NCI-H524 (cell line): ENCODE measurements around the gene AKT1.

Experiments used
- DNase-seq, 2 experiments: peaks; one replicate each; lab custom pipeline; 2025; lab: John Stamatoyannopoulos, UW

Gene AKT1

DNA sequence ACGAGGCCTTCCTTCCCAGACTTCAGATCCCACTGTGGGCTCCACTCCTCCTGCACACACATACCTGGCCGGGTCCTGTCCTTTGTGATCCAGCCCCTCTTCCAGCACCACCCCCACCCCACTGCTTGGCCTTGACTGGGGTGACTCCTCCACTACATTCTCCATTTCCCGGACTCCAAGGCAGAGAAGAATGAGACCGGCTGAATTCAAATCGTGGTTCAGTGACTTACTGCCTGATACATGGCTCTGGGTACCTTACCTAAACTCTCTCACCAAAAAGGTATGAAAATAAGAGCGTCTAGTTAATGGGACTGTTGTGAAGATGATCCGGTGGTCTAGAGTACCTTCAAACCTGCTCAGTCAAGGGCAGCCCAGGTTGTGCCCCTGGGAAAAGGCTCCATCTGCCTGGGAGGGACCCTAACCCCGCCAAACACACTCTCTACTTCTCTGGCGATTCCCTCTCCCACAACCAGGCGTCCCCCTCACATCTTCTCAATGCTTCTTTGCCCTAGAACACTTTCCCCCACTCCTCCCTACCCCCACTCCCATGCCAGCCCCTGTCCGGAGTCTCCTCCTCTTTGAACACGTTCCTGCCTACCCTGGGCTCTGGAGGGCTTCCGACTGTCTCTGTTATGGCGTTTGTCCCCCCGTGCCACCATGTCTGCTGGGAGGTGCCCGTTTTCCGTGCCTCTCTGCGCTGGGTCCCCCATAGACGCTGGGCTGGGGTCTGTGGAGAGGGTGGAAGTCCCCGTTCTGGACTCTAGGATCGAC lies 3.9 kb upstream of the AKT1 start:
- peak; percentile 36 to 78 for DNase-seq

DNA sequence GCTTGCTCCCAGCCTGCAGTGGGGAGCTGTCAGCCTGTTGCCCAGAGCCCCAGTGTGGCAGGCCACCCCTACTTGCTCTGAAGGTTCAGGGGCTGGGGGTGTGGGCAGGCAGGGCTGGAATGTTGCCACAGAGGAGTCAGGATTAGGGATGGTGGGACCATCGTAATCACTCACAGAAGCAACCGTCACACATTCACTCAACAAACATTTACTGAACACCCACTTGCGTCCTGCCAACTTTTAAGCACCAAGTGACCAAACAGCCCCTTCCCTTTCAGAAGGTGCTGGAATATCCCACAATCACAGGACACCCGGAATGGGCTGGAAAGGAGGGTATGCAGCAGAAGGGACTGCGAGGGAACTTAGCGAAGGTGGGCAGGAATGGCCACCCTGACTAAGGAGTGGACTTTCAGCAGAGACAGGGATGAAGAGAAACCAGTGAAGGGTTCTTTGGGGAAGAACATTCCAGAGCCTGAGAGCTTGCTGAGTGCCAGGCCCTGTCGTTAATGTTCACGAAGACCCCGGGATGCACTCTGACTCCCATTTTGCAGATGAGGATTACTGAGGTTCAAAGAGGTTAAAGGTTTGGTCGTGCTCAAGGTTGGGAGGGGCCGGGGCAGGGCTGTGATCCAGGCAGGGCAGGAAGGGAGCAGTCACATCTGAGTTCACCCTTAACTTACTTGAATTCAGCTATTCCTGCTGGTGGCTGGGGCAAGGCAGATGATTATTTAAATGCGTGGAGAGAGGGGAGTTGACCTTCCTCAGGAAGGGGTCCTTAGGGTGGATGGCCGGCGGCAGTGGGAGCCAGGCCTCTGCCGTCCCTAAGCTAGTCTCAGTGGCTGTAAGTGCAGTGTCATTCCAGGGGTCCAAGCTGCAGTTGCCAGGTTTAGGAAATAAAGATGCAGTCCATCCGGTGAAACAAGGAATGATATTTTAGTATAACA lies 3.0 kb upstream of the AKT1 start:
- DNase-seq = no peak

DNA sequence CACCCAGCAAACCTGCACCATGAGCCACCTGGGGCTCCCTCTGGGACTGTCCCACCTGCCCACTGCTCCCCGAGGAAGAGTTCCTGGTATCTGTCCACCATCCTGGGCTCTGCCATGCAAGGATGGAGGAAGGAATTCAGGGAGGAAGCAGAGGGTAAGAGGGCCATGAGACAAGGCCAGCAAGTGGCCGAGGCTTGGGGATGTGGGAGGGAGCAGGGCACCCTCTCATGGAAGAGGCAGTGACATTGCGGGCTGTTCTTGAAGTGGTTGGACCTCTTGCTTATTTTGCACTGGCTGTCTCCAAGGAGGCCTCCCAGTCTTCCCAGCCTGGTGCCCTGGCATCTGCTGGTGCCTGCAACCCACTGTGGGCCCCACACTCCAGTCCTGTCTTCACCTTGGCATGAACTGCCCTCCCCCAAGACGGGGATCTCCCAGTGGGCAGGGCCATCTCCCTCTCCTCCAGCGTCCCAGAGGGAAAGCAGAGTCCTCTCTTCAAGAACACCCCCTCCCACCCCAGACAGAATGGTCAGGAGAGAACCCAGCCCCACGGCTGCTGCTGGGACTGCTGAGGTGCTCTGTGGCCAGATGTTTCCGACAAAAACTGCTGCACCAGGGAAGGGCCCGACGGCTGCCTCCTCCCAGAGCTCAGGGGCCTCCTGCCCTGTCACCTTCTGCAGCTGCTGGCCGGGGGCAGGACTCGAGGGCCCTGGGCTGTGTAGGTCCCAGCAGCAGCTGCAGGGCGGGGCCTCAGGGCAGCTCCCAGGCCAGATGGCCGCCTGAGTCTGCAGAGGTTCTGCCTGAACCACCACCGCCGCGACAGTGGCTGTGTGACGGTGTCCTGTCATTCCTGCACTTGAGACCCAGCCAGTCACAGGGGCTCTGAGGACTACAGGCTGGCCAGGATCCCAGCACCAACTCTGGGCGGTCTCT lies 1.8 kb upstream of the AKT1 start:
- DNase-seq = peak; percentile 69 to 79

DNA sequence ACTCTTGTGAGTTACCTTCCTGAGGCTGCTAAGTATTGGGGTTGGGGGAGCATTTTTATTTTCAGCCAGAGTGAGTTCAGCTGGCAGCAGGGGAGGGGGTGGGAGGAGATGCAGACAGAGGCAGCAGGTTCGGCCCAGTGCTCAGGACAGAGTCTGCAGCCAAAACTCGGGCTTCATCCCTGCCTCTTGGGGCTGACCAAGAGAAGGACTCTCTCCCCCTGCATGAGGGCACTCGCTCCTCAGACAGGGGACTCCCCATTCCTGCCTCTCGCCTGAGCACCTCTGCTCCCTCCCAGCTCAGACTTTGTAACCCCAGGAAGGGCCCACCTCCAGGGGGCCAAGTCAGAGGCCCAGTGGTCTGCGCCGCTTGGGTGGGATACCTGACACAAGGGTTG lies 1.1 kb upstream of the AKT1 start:
- no peak for DNase-seq

DNA sequence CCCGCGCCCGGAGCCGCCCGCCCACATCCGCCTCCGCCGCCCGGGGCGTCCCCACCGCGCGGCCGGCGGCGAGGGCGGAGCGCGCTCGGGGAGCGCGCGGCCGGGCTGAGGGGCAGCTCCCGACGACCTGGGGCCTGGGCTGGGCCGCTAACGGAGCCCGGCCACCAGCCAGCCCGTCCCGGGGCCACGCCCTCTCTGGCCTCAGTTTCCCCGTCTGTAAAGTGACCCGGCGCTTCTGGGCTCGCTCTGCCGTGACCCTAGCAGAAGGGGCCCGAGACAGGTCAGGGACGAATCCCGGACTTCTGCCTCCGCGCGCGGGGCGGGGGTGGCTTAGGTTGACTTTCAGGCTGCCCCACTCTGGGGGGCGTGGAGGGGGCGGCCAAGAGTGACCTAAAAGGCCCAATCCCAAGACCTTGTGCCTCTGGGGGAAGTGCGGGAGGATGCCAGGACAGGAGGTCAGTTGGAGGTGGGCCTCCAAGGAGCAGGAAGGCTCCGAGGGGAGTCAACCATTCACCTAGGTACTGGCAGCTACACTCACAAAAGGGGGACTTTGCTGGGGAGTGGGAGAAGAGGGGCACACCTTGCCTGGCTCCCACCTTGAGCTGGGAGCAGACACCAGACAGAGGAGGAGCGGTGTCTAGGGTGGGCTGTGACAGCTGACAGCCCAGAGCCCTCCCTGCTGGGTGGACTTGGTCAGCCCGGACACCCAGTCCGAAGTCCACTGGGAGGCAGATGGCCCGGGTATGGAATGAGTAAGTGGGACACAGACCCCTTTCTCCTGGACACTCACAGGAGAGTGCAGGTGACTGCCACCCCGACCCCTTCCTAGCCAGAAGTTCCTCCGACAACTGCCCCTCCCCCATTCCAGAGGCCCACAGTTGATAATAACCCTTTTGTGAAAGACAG lies 486 bp upstream of the AKT1 start:
- peak in 1 of 2 experiments; percentile 29 for DNase-seq

DNA sequence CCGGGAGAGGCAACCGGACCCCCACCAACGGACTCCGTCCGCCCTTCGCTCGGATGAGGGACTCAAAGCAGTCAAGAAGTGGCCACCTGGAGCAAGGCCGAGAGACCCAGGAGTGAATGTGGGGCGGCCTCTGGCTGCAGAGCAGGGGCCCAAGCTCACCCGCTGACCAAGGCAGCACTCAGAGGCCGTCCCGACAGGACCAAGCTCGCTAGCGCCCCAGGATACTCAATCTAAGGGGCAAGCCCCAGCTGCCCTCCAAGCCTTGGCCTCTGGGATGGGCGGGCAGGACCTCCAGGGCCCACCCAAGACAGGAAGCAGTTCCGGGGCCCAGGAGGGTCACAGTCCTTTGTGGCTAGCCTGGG lies 936 bp downstream of the AKT1 start:
- DNase-seq = no peak

DNA sequence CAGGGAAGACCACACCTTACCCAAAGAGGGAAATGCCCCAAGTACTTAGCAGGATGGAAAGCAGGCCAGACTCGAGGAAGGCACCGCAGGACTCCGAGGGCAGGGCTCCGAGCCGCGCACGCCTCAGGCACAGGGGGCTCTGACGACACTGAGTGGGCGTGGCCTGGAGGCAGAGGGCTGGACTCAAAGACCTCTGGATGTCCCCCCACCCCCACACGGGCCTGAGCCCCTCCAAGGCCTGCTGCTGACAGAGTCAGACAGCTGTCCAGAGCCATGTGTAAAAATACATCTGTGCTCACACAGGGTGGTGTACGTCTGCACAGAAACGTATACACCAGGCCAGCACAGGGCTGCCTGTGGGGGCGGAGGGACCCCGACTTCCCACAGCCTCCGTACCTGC lies 1.4 kb downstream of the AKT1 start:
- DNase-seq = peak in 1 of 2 experiments; percentile 45

DNA sequence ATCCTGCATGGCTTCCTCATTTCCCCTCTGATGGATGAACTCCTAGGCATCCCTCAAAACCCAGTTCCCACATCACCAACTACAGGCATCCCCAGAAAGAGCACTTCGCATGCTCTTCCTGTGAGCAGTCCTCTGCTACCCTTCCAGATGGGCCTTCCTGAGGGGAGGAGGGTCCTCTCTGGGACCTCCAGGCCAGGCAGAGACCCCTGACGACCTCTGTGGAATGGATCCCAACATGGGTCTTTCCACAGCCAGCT lies 1.9 kb downstream of the AKT1 start:
- no peak for DNase-seq

DNA sequence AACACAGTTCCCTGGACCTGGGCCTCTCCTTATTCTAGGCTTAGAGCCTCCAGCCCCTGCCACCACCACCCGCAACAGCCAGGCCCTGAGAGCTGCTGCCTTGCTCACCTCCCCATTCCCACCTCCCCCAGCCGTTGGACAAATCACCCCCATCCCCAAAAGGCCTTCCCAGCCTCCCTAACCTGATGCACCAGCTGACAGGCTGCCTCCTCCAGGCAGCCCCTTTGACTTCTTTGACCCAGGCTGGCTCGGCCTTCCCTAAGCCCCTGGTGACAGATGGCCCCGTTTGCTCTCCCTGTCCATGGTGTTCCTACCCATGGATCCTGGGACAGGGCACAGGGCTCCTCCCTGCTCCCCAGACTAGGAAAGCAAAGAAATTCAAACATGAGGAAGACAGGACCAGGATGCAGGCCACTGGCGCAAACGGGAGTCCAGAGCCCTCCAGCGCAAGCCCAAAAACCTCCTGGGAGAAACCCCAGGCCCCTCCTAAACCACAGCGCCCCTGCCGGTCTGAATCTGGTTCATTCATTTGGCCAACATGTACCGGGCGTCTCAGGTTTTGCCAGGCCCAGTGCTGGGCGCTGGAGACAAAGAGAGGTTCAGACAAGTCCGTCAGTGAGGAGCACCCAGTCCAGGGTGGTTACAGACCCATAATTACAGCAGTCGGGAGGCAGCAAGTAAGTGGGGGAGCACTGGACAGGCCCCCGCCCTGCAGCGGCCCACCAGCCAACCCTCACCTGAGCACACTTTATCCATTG lies 2.4 kb downstream of the AKT1 start:
- DNase-seq = no peak

DNA sequence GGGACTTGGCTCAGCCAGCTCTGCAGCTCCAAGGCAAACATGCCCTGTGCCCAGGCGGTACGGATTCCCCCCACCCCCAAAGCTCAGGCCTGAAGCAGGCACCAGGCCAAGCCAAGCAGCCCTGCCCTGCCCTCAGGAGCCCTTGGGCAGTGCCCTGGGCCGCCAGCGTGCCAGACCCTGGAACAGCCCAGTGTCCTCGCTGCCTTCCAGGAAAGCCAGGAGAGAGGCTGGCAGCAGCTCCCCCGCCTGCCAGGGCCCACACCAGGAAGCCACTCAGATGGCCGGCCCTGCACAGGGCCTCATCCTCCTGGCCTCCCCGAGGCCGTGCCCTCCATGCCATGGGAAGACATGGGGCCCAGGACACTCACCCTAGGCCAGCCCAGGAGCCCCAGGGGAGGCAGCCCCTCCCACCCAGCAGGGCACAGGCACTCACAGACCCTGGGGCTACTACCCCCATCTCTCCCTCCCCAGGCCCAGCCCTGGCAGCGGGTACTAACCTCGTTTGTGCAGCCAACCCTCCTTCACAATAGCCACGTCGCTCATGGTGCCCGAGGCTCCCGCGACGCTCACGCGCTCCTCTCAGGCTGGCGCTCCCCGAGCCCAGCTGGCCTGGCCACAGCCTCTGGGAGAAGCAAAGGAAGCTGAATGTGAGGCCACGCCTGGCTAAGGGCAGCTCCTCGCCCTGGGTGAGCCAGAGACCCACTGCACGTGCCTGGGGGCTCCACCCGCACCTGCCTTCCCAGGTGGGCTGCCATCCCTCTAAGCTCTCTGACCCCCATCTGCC lies 3.3 kb downstream of the AKT1 start:
- no peak for DNase-seq

DNA sequence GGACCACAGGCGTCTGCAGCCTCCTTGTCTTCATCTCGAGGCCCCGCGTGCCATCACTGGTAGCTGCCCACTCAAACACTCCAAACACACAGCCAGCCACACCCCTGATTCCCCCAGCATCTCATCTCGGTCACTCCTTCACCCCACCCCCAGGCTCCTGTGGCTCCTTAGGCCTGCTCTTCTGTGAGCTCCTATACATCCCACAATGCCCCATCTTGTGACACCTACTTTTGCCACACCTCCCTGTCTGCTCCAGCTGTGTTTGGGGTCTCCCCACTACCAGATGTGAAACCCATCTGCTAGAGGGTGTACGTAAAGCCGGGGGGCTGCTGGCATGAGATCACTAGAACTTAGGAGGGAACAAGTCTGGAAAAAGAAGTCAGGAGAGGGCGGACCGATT lies 4.1 kb downstream of the AKT1 start:
- no peak for DNase-seq

DNA sequence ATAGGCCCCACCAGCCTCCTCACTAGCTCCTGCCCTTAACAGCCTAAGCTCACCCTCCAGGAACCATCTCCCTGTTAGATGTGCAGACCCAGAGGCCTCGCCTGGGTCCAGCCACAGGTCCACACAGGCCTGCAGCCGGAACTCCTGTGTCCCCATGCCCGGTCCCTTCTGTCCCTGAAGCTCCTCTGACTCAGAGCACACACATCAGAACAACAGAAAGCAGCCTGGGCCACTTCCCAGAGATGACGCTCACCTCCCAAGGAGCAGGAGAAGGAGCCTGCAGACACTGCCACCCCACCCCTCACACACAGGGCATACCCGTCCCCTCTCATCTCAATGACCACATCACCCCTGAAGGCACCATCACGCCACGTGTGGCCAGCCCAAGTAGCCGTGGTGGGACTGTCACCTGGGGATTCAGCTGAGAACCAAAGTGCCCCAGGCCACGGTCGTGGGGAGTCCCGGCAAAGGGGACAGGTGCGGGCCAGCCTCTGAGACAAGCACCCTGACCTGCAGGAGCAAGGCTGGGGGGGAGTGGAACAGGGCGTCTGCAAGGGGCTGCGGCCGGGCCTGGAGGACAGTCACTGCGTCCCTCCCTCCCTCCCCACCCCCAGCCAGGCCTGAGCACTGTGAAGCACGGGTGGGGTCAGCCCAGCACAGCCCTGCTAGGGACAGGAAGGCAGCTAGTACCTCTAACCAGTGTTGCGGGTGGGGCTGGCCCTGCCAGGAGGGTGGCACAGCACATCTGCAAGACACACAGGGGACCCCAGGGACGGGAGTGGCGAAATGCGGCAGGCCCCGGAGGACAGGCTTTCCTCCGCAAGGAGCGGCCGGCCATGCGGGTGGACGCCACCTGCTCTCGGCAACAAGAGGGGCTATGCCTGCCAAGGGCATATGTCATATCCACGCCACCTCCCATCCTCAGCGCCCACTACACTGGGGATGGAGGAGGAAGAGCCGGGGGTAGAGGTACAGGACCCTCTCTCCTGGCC lies 5.5 kb downstream of the AKT1 start:
- DNase-seq = no peak

DNA sequence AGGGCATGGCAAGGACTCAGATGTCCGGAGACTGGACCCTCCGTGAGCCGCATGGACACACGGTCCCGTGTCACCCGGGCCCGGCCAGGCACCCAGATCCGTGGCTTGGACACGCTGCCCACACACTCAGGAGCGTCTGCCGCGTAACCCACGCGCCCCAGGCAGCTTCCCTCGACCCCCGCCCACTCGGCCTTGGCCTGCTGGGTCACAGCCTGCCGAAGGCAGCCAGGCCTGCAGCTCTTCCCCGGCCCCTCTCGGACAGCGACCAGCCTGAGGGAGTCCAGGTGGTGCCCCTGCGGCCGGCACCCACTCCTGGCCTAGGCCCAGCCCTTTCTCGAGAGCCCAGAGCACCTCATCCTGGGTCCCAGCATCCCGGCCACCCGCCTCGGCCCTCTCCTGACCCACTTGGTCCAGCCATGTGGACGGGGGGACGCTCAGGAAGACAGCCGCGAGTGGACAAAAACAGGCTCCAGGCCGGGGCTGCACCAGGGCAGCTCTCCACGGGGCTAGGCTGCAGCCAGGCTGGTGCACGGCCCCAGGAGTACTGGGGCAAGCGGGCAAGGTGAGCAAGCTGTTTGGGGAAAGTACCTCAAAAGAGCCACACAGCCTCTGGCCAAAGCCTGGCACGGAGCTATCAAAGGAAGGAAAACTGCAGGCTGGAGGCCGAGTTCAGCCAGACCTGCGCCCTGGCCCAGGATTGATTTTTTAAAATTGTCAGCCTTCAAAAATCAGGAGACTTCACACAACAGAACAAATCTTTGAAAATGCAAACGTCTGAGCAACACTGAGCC lies 6.5 kb downstream of the AKT1 start:
- no peak for DNase-seq

DNA sequence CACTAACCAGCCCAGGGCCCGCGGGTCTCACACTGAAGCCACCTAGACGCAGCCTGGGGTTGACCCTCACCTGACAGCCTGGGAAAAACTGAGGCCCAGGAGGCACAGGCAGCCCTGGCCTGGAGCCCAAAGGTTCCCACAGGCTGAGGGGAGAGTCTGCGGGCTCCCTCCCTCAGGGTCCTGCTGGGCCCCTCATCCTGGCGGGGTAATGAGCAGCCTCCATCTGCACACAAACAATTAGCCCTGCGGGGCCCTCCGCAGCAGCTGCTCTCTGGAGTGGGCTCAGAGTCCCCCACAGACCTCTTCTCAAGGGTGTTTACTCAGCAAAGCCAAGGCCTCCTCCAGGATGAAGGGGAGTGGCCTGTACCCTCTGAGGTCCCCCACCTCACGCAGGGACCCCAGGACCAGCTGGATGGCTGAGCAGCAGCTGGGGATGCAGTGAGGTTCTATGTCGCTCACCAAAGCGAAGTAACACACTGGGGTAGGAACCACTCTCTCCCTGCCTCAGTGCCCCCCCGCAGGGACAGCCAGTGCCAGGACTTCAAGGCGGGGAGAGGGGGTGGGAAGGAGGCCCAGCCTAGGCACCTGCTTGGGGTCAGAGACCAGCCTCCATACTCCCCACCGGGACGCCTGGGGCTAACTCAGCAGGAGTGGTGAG lies 7.3 kb downstream of the AKT1 start:
- peak; percentile 94 to 99 for DNase-seq

DNA sequence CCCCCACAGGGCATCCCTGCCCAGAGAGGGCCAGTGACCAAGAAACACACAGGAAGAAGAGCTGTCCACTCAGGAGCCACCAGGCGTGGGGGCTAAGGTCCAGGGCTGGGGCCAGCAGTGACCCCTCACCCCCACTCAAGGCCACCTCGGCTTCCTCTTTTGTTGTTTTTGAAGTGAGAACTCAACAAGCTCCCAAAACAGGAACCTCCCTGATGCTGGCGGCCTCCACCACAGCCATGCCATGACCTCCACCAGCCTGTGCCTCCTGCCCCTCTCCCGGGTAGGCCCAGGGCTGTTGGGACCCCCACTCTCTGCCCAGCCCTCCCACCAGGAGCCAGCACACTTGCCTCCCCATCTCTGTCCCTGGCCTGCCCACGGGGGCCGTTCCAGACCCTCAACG lies 7.8 kb downstream of the AKT1 start:
- DNase-seq = no peak

DNA sequence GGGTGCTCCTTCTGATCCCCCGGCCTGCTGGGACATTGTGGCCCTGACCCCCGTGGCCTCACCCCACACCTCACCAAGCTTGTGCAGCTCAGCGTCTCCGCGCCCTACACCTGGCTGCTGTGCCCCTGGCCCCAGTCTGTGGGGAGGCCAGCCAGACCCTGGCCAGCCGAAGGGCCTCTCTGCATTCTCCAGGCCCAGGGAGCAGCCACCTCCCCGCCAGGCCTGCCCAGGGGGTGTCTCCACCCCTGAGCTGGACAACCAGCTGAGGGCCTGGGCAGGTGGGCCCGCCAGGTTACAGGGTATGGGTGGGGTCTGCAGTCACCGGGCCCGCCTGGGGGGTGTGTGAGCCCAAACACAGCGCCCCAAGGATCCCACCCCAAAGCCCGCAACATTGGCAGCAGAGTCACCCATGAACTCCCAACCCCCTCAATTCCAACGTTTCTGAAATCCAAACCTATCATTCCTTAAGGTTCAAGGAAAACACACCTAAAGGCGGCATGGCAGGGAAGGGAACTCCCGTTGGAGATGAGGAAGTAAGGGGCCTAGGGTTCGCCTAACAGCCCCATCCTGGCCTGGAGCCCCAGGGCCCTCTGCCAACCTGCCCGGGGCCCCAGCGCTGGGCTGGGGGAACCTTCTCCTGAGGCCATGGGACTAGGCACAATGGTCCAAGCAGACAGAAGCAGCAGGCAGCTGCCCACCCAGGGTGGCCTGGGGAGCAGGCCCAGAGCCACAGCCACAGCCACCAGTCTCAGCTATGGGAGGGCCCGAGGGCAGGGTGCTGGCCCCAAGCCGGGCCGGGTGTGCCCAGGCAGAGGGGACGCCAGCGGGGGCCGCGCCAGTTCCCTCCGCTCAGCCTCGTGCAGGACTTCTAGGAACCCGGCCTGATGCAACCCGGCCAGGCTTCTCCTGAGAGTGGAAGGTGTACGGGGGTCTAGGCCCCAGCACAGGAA lies 8.5 kb downstream of the AKT1 start:
- DNase-seq = no peak
